GM13977 (cell line): ENCODE data around the gene ESRRB.

ENCODE experiments used
- DNase-seq: peaks from one replicate; pipeline ENCODE4 v3.0.0; 2012; ENCODE audit warnings: low spot score
- CTCF ChIP-seq: IDR thresholded peaks from 2 replicates; pipeline ENCODE4 v1.5.1; 2012; ENCODE audit warnings: mild to moderate bottlenecking, control low read depth; ENCODE audit not compliant: insufficient read depth; ENCODE audit errors: extremely low read depth, missing control alignments
- in situ Hi-C: fragments of 300-500 bp; cut with MboI; formaldehyde crosslinking; loops from one replicate; pipeline ENCODE4 v1.12.0; 2022; ENCODE audit warnings: low sequenced_read_pairs, low pct_unique_long_range_greater_than_20kb, mixed read lengths, inconsistent platforms; ENCODE audit not compliant: unreplicated experiment

The ESRRB gene

GRCh38 chr14:76422662-76423061, 46.7 kb downstream of the ESRRB start:
- DNase-seq: no peak
- in situ Hi-C loops: no loop called here
- TF ChIP-seq CTCF: no peak

GRCh38 chr14:76423534-76423933, 47.6 kb downstream of the ESRRB start:
- in situ Hi-C loops: no loop called here
- no peak for DNase-seq
- no peak for TF ChIP-seq CTCF

GRCh38 chr14:76424359-76424758, 48.4 kb downstream of the ESRRB start:
- in situ Hi-C loops: no loop called here
- no peak for DNase-seq
- TF ChIP-seq CTCF: no peak

GRCh38 chr14:76426161-76426696, 50.3 kb downstream of the ESRRB start:
- in situ Hi-C loops: no loop called here
- TF ChIP-seq CTCF: no peak
- DNase-seq: no peak

GRCh38 chr14:76428611-76429010, 52.7 kb downstream of the ESRRB start:
- in situ Hi-C loops: no loop called here
- TF ChIP-seq CTCF: no peak
- DNase-seq: no peak

- DNase-seq: no peak
- in situ Hi-C loops: no loop called here
- TF ChIP-seq CTCF: no peak
These were observed 54.1 kb downstream of the ESRRB start for GRCh38 chr14:76430017-76430416.
